Neural cell (in vitro differentiated cells): ENCODE measurements around the gene KCNK18. TPM values are rescaled to one million over a fixed set of nuclear protein-coding genes. Genes with fewer than 3 reads are reported as not detected.
A peak's percentile ranks its signal among the peaks of the same experiment; 100 is the strongest.

ENCODE experiments used
- H2AFZ ChIP-seq: fragments of 200-600, 300-800 bp; sonication (generic), shearing (Covaris generic); 2 replicates; pipeline ENCODE4 v1.6.0; 2014; ENCODE audit warnings: low read depth, mild to moderate bottlenecking, antibody characterized with exemption, low read length, moderate library complexity
- H3F3A ChIP-seq: fragments of 200-600 bp; shearing (Covaris generic); 2 replicates; pipeline ENCODE4 v1.6.1; 2016; ENCODE audit warnings: mild to moderate bottlenecking, moderate library complexity, mixed read lengths, antibody characterized with exemption, low read length; ENCODE audit not compliant: insufficient read depth, poor library complexity, severe bottlenecking
- H3K27ac ChIP-seq: fragments of 200-600, 300-800 bp; sonication (generic), shearing (Covaris generic); 2 replicates; pipeline ENCODE4 v1.5.1; 2014; ENCODE audit warnings: mild to moderate bottlenecking, low read length, moderate library complexity
- H3K27me3 ChIP-seq: fragments of 300-800, 200-600 bp; sonication (generic), shearing (Covaris generic); 2 replicates; pipeline ENCODE4 v1.6.0; 2014; ENCODE audit warnings: mild to moderate bottlenecking, low read depth, low read length, moderate library complexity; ENCODE audit not compliant: insufficient read depth
- H3K36me3 ChIP-seq: fragments of 300-800, 200-600 bp; sonication (generic), shearing (Covaris generic); 2 replicates; pipeline ENCODE4 v1.5.1; 2014; ENCODE audit warnings: mild to moderate bottlenecking, antibody characterized with exemption, low read length, moderate library complexity; ENCODE audit not compliant: insufficient read depth
- H3K4me2 ChIP-seq: fragments of 300-800, 200-600 bp; sonication (generic), shearing (Covaris generic); 2 replicates; pipeline ENCODE4 v1.6.0; 2014; ENCODE audit warnings: mild to moderate bottlenecking, low read length
- H3K4me3 ChIP-seq: fragments of 300-800, 200-600 bp; sonication (generic), shearing (Covaris generic); 2 replicates; pipeline ENCODE4 v1.5.1; 2014; ENCODE audit warnings: mild to moderate bottlenecking, low read length, moderate library complexity
- H3K79me2 ChIP-seq: fragments of 200-600 bp; shearing (Covaris generic); replicated peaks from 2 replicates; pipeline ENCODE4 v1.6.0; 2014; ENCODE audit warnings: mild to moderate bottlenecking, low read length, moderate library complexity; ENCODE audit not compliant: insufficient read depth
- H3K9ac ChIP-seq: fragments of 300-800, 200-600 bp; sonication (generic), shearing (Covaris generic); 2 replicates; pipeline ENCODE4 v1.6.1; 2016; ENCODE audit warnings: mild to moderate bottlenecking, low read length, mixed read lengths
- H3K9me2 ChIP-seq: fragments of 200-600 bp; shearing (Covaris generic); 2 replicates; pipeline ENCODE4 v1.6.1; 2016; ENCODE audit warnings: mild to moderate bottlenecking, low read length, mixed read lengths; ENCODE audit not compliant: insufficient read depth
- H3K9me3 ChIP-seq: fragments of 200-600, 300-800 bp; sonication (generic), shearing (Covaris generic); 2 replicates; pipeline ENCODE4 v1.6.1; 2016; ENCODE audit warnings: mild to moderate bottlenecking, mixed run types, low read length, moderate library complexity, mixed read lengths
- H4K20me1 ChIP-seq: fragments of 200-600 bp; shearing (Covaris generic); 2 replicates; pipeline ENCODE4 v1.6.1; 2016; ENCODE audit warnings: mild to moderate bottlenecking, mixed run types; ENCODE audit not compliant: insufficient read depth
- CTCF ChIP-seq: fragments of 450-650 bp; IDR thresholded peaks from 2 replicates; pipeline ENCODE4 v1.5.1; 2014; ENCODE audit warnings: antibody characterized with exemption, mild to moderate bottlenecking, moderate library complexity; ENCODE audit not compliant: poor library complexity, severe bottlenecking
- EP300 ChIP-seq: fragments of 450-650 bp; conservative IDR thresholded peaks from 2 replicates; pipeline ENCODE4 v1.6.1; 2014; ENCODE audit warnings: antibody characterized with exemption, mild to moderate bottlenecking, moderate library complexity; ENCODE audit not compliant: poor library complexity, severe bottlenecking
- EZH2 ChIP-seq: fragments of 200-600, 300-800 bp; shearing (Covaris generic), sonication (generic); IDR thresholded peaks from 2 replicates; pipeline ENCODE4 v1.6.1; 2014; ENCODE audit warnings: antibody characterized with exemption, low read length, borderline replicate concordance, mild to moderate bottlenecking; ENCODE audit not compliant: insufficient read depth, poor library complexity, severe bottlenecking
- MXI1 ChIP-seq: fragments of 450-650 bp; conservative IDR thresholded peaks from 2 replicates; pipeline ENCODE4 v1.6.1; 2014; ENCODE audit warnings: antibody characterized with exemption, mild to moderate bottlenecking; ENCODE audit not compliant: poor library complexity, severe bottlenecking
- POLR2AphosphoS5 ChIP-seq: IDR thresholded peaks from 2 replicates; pipeline ENCODE4 v1.6.1; 2012
- RAD21 ChIP-seq: fragments of 450-650 bp; conservative IDR thresholded peaks from 2 replicates; pipeline ENCODE4 v1.6.1; 2014; ENCODE audit warnings: antibody characterized with exemption, mild to moderate bottlenecking, moderate library complexity
- REST ChIP-seq: IDR thresholded peaks from 2 replicates; pipeline ENCODE4 v1.6.1; 2012; ENCODE audit warnings: borderline replicate concordance
- SMC3 ChIP-seq: fragments of 450-650 bp; conservative IDR thresholded peaks from 2 replicates; pipeline ENCODE4 v1.6.1; 2014; ENCODE audit warnings: antibody characterized with exemption, mild to moderate bottlenecking, moderate library complexity; ENCODE audit not compliant: poor library complexity
- TAF1 ChIP-seq: IDR thresholded peaks from 2 replicates; pipeline ENCODE4 v1.6.1; 2012; ENCODE audit warnings: low read depth
- polyA plus RNA-seq: library from polyadenylated mRNA; depleted of rRNA; stranded (reverse); fragments of >200 nt; gene quantifications from 2 replicates; pipeline ENCODE4 v1.2.3, GENCODE V29; 2014

The KCNK18 gene
- polyA plus RNA-seq, 1 donor from 2014 or later = not detected

GRCh38 chr10:117167789-117168674 is 29.3 kb upstream of the KCNK18 start:
- Histone ChIP-seq H3F3A (no peaks in the 10 kb centered on the region), H3K27me3 (peaks cover 74% of the 10 kb centered on the region), H3K9me2 (no peaks in the 10 kb centered on the region), H3K9me3 (no peaks in the 10 kb centered on the region), H3K27ac (no peak overlapping the region), H2AFZ (no peak overlapping the region), H3K4me3 (peak overlapping the region; percentile 55), H3K9ac (no peak overlapping the region), H3K36me3 (no peaks in the 10 kb centered on the region), H3K79me2 (no peaks in the 10 kb centered on the region), H4K20me1 (no peaks in the 10 kb centered on the region), H3K4me2 (no peak overlapping the region)
- no peak for TF ChIP-seq TAF1
- no peak for TF ChIP-seq REST
- no peak for TF ChIP-seq POLR2AphosphoS5
- peak; percentile 76 for TF ChIP-seq SMC3
- peak; percentile 61 for TF ChIP-seq RAD21
- no peak for TF ChIP-seq MXI1
- TF ChIP-seq EP300 = no peak
- peak; percentile 66 for TF ChIP-seq EZH2
- TF ChIP-seq CTCF = peak; percentile 81

GRCh38 chr10:117168729-117169128 is 28.6 kb upstream of the KCNK18 start:
- Histone ChIP-seq H3F3A (no peaks in the 10 kb centered on the region), H3K9me2 (no peaks in the 10 kb centered on the region), H3K36me3 (no peaks in the 10 kb centered on the region), H3K9me3 (no peaks in the 10 kb centered on the region), H4K20me1 (no peaks in the 10 kb centered on the region), H3K4me2 (no peak overlapping the region), H3K9ac (no peak overlapping the region), H3K27me3 (peaks cover 67% of the 10 kb centered on the region), H3K27ac (no peak overlapping the region), H3K79me2 (no peaks in the 10 kb centered on the region), H2AFZ (no peak overlapping the region), H3K4me3 (no peak overlapping the region)
- TF ChIP-seq TAF1 (no peak), SMC3 (no peak), RAD21 (no peak), POLR2AphosphoS5 (no peak), EP300 (no peak), EZH2 (no peak), REST (no peak), CTCF (no peak), MXI1 (no peak)
